HG03159 (cell line): Measurements from ENCODE around the gene PTPRN2.
"Not testable (repeated sequence)": the region's sequence is repeated elsewhere in the genome, so short reads cannot be mapped to it uniquely, and the experiment has no call there.

Experiments used
- ATAC-seq: cut with Tn5 transposase; IDR thresholded peaks from one replicate; pipeline ENCODE4 v1.9.1; 2021; ENCODE audit warnings: mild to moderate bottlenecking, moderate library complexity; ENCODE audit not compliant: unreplicated experiment

The PTPRN2 gene

DNA sequence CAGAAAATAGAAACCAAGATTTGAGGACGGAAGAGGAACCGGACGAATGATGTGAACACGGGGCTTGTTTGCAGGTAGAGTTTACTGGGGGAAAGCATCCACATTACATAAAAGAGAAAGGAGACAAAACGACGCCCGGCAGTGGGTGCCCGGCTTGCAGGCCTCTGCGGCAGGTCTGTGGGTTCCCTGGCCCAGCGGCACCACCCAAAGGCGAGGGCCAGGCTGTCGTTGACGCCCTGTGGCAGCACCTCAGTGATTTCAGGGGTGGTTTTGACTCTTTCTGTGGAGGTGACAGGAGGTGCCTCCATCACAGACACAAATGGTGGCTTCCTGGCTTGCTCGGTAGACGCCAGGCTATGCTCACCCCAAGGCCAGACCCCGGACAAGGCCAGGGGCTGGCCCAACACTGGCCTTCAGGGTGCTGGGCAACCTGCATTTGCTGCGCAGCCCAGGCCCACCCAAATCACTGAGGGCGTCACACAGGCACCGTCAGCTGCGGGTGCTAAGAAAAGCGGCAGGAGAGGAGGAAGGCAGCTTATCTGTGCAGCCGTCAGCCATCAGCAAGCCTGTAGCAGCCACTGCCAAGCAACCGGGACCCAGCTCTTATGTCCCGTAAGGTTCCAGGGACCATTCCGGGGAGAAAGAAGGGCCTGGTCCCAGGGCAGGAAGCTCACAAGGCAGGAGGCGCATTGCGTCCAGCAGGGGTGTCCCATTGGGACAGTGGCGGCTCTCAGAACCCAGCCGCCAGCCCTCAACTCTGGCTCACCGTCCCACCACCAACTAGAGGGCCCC, 230.3 kb downstream of the PTPRN2 start:
- ATAC-seq, result no peak

DNA sequence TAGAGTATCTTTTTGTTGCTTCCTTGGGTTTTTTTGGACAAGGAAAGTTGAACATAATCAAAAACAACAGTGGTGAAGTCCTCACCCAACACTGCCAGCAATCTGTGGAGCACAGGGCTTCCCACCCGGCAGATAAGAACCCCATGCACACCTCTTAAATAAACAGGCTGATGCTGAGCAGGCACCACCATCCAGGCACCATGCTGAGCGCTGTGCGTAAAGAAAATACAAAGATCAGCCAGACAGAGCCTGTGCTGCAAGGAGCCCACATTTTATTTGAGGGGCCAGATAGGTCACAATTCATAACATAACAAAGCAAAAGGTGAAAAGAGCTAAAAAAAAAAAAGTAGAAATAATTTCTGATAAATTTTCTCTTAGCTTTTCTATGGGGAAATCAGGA, 231.2 kb downstream of the PTPRN2 start:
- ATAC-seq, result no peak

DNA sequence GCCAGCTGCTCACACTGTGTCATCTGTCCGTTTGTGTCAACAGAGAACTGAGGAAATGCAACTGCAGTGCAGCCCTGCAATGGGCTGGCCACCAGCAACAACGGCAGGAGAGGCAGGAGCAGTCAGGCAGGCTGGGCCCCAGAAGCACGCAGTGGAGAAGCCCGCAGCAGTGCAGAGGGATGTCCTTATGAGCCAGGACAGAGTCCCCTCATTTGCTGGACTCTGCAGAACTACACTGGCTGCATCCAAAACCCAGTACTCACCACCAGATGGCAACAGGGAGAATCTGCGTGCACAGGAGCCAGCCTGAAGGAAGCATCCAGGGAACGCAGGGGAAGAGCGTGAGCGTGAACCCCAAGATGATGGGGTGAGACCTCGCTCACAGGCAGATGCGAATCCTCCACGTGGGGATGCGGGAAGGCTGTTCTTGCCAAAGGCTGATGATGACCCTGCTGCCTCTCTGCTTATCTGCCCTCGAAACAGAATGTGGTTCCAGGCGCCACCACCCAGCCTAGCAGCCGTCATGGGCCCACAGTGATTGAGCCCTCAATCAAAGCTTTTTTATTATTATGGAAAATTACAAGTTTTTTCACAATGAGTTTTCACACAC, 232.1 kb downstream of the PTPRN2 start:
- no peak for ATAC-seq

DNA sequence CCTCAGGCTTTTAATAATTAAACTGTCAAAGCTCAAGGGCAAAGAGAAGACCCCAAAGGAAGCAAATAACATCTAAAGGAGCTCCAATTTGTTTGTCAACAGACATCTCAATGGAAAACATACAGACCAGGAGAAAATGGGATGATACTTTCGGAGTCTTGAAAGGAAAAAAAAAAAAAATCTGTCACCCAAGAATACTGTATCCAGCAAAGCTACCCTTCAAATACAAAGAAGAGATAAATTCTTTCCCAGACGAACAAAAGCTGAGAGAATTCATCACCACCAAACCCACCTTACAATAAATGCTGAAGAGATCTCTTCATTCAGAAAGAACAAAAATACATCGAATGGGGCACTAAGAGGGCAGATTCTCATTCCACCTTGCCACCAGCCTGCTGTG, 232.8 kb downstream of the PTPRN2 start:
- no peak for ATAC-seq

DNA sequence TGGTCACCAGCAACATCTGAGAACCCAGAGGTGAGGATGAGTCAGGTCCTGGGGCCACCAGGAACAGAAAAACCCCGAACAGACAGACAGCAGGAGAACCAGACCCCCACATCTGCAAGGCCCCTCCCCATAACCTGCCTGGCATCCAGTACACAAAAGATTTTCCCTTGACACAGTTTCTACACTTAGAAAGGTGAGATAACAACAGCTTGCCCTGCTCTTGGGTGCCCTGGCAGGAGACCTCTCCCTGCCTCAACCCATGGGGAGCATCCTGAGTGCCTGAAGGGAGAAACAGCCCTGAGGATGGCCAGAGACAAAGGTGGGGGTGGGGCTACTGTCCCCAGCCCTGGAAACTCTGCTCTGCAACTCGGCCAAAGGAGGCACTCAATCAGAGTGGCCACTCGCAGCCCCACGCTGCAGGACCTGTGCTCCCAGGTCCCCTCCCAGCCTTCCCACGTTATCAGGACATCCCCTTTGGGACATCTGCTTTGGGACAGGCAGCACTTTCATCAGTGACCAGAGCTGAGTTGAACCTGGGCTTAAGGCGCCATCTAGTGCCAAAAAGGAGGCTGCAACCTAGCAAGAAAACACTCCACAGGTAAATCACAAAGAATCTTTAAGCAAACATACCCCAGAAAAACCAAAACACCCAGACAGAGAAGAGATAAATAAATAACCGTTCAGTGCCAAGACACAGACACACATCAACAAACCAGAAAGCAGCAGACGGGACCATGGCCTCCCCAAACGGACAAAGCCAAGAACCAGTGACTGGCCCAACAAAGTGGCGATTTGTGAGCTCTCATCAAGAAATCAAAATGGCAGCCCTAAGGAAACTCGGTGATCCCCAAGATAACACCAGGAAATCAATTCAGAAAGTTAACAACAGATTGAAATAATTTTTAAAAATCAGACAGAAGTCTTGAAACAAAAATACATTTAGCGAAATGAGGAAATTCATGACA, 233.7 kb downstream of the PTPRN2 start:
- ATAC-seq, result no peak

DNA sequence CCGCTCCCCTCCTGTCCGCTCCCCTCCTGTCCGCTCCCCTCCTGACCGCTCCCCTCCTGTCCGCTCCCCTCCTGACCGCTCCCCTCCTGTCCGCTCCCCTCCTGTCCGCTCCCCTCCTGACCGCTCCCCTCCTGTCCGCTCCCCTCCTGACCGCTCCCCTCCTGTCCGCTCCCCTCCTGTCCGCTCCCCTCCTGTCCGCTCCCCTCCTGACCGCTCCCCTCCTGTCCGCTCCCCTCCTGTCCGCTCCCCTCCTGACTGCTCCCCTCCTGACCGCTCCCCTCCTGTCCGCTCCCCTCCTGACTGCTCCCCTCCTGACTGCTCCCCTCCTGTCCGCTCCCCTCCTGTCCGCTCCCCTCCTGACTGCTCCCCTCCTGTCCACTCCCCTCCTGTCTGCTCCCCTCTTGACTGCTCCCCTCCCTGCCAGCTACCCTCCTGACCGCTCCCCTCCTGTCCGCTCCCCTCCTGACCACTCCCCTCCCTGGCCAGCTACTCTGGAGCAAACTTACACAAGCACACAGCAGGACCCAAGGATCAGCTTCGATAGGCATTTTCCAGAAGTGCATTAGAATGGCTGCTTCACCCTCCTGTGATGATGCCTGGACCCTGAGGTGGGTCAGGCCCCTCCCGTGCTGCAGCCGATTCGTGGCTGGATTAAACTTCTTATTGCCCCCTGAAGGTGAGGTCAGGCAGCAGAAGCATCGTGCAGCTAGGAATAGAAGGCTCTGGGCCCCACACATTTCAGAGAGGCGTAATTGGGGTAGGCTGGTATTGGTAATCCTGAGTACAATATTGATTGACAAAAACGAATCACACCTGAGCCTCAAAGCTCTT, 235.5 kb downstream of the PTPRN2 start:
- not testable (repeated sequence) for ATAC-seq

DNA sequence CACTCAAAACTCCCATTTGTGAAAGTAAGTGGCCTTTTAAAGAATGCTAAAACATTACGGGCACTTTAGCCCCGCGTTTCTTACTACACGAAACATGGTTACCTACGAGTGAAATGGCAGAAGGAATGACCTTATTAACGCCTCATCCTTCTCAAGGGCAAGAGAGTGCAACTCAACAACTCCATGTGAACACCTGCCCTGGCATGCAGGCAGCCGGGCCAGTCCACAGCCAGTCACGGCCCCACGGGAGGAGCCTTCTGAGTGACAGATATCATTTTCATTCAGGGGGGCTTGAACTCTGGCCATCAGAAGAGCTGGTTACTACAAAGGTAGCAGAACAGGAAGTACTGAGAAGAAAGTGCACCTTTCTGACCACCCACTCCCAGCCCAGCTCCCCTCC, 236.1 kb downstream of the PTPRN2 start:
- no peak for ATAC-seq

DNA sequence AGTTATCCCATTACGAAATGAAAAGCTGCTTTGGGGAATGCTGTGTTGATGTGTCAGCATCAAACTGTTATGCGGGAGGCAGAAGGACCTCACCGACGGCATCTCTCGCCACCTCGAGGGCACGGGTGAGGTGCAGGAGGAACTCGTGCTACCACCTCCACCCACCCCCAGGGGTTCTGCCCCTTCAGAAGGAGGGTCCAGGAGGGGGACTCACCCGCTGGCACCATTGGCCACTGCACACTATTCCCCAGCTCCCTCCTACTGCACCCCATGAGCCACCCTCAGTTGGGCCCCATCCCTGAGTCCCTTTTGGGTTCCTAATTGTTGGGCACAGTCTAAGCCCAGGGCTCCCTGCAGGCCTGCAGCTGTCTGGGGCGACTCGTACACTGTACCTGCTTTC, 236.6 kb downstream of the PTPRN2 start:
- ATAC-seq, result no peak

DNA sequence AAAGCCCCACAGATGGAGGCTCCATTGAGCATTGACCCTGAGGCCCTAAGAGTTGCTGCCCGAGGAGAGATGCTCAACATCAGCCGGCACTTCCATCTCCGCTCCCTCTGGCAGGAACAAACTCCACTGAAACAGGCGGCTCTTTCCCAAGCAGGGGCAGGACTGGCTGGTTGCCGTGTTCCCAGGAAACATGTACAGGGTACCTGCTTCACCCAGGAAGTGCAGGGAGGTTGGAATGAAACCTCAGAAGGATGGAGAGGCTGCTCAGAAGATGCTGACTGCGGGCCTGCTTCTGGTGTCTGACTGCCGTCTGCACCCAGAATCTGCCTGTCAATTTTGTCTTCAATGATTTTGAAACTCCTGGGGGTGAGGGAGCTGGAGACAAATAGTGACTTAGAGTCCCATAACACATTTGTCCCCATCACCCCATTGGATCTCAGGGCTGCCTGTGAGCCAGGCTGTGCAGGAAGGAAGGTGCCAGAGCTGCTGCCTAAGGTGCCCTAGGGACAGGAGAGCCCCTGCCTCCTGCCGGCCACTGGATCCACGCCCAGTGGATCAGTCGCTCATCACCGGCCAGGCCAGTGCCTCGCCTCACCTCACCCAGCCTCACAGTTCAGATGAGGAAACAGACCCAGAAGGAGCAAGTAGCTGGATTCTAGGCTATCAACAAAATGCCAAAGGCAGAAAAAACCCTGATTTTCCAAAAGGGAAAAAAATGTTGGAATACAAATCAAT, 237.3 kb downstream of the PTPRN2 start:
- no peak for ATAC-seq

DNA sequence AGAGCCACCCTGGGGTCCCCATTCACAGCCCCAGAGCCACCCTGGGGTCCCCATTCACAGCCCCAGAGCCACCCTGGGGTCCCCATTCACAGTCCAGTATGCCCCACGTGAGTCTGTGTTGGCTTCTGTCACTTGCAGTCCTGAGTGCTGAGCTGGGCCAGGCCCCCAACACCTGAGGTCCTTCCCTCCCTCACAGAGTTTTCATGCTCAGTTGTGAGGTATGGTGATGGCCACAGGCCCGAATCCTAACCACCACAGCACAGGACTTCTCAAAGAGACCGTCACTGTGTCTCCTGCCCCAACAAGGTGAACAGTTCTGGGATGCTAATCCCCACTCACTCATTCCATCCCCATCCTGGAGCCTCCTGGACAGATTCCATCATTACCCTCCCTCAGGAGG, 239.2 kb downstream of the PTPRN2 start:
- ATAC-seq, result no peak

DNA sequence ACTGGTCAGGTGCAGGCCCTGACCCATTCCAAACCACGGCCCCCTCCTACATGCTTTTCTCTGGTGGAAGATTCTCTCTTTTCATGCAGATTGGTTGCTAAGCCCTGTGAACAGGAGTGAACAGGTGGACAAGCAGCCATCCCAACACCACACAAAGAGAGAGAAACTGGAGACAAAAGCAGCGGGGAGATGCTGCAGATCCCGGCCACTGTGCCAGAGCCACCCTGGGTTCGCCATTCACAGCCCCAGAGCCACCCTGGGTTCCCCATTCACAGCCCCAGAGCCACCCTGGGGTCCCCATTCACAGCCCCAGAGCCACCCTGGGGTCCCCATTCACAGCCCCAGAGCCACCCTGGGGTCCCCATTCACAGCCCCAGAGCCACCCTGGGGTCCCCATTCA, 239.6 kb downstream of the PTPRN2 start:
- not testable (repeated sequence) for ATAC-seq

DNA sequence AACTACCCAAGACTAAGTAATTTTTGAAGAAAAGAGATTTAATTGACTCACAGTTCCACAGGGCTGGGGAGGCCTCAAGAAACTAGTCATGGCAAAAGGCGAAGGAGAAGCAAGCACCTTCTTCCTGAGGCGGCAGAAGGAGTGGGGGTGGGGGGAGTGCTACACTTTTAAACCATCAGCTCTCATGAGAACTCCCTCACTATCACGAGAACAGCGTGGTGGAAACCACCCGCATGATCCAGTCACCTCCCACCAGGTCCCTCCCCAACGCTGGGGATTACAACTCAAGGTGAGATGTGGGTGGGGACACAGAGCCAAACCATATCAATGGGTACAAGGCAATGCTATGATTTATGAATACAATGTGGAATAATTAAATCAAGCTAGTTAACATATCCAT, 241.9 kb downstream of the PTPRN2 start:
- ATAC-seq, result no peak

DNA sequence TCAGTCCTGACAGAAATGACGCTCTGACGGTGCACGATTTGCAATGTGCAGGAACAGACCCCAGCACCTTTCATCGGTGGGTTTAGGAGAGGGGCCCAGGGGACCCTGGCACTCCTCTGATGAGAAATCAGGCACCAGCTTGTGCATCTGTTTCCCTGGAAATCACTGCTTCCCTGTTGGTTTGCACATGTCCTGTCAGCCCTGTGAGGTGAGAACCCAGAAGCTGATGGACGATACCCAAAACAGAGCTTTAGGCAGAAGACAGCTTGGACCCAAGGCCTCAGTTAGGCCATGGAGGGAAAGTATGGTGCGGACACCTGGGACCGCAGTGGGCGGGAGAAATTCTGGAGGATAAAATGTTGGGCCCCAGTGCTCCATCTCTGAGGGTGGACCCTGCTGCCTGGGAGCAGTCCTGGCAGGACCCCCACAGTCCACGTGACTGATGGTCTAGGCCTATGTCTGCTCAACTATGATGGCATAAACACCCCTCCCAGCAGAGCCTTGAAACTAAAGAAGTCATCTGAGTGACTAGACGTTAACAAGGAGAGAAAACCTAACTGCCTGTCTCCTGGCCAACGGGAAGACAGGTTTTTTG, 242.8 kb downstream of the PTPRN2 start:
- ATAC-seq, result no peak

DNA sequence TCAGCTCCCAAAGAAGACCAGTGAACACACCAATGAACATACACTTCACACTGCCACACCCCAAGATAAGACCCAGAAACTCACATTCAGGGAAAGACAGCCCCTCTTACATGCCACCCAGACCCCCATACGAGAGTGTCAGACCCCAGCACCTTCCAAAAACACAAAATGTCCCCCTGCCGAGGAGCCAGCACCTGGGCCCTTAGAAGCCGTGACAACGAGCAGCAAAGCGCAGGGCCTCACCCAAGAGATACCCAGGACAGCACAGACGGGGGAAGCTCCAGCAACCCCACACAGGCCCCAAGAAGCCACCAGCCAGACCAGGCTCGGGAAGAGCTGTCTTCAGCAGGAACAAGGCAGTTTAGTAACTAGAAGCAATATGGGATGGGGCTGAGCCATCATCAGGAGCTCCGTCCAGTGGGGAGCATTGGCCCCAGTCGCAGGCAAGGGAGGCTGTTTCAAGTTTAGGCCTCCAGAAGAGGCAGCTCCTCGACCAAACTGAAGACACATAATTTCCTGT, 243.6 kb downstream of the PTPRN2 start:
- ATAC-seq, result no peak

DNA sequence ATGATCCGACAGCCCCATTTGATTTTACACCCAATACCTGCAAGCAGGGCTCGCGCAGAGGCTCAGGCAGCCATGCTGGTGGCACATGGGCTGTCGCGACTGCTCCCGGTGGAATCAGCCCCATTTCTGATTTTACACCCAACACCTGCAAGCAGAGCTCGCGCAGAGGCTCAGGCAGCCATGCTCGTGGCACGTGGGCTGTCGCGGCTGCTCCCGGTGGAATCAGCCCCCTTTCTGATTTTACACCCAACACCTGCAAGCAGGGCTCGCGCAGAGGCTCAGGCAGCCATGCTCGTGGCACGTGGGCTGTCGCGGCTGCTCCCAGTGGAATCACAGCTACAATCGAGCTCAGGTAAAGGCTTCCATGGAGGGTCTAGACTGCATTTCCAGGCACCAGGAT, 244.1 kb downstream of the PTPRN2 start:
- ATAC-seq, result no peak

DNA sequence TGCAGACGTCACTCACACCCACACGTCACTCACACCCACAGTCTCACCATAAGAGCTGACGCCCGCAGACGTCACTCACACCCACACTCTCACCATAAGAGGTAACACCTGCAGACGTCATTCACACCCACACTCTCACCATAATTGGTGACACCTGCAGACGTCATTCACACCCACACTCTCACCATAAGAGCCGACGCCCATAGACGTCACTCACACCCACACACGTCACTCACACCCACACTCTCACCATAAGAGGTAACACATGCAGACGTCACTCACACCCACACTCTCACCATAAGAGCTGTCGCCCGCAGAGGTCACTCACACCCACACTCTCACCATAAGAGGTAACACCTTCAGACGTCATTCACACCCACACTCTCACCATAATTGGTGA, 246.5 kb downstream of the PTPRN2 start:
- ATAC-seq, result not testable (repeated sequence)

DNA sequence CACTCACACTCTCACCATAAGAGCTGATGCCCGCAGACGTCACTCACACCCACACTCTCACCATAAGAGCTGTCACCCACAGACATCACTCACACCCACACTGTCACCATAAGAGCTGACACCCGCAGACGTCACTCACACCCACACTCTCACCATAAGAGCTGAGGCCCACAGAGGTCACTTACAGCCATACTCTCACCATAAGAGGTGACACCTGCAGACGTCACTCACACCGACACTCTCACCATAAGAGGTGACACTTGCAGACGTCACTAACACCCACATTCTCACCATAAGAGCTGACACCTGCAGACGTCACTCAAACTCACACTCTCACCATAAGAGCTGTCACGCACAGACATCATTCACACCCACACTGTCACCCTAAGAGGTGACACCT, 250.7 kb downstream of the PTPRN2 start:
- not testable (repeated sequence) for ATAC-seq

DNA sequence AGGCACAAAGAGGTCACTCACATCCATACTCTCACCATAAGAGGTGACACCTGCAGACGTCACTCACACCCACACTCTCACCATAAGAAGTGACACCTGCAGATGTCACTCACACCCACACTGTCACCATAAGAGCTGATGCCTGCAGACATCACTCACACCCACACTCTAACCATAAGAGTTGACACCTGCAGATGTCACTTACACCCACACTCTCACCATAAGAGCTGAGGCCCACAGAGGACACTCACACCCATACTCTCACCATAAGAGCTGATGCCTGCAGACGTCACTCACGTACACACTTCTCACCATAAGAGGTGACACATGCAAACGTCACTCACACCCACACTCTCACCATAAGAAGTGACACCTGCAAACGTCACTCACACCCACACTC, 255.1 kb downstream of the PTPRN2 start:
- ATAC-seq, result not testable (repeated sequence)

DNA sequence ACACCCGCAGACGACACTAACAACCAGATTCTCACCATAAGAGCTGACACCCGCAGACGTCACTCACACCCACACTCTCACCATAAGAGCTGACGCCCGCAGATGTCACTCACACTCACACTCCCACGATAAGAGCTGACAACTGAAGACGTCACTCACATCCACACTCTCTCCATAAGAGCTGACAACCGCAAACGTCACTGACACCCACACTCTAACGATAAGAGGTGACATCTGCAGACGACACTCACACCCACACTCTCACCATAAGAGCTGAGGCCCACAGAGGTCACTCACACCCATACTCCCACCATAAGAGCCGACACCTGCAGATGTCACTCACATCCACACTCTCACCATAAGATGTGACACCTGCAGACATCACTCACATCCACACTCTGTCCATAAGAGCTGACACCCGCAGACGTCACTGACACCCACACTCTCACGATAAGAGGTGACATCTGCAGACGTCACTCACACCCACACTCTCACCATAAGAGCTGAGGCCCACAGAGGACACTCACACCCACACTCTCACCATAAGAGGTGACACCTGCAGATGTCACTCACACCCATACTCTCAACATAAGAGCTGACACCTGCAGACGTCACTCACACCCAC, 255.7 kb downstream of the PTPRN2 start:
- not testable (repeated sequence) for ATAC-seq
